GM18951 (cell line): ENCODE results near the gene NANOS1.
"Not testable (repeated sequence)": the region's sequence is repeated elsewhere in the genome, so short reads cannot be mapped to it uniquely, and the experiment has no call there.

ENCODE experiments used
- POLR2A ChIP-seq: IDR thresholded peaks from 4 replicates; pipeline ENCODE4 v1.6.1; 2011; ENCODE audit warnings: mild to moderate bottlenecking; ENCODE audit not compliant: insufficient read length, insufficient read depth; ENCODE audit errors: extremely low read depth
- in situ Hi-C: fragments of 300-500 bp; cut with MboI; formaldehyde crosslinking; loops from one replicate; pipeline ENCODE4 v1.12.0; 2022; ENCODE audit warnings: low sequenced_read_pairs, mixed read lengths, inconsistent platforms; ENCODE audit not compliant: unreplicated experiment

Gene NANOS1

DNA sequence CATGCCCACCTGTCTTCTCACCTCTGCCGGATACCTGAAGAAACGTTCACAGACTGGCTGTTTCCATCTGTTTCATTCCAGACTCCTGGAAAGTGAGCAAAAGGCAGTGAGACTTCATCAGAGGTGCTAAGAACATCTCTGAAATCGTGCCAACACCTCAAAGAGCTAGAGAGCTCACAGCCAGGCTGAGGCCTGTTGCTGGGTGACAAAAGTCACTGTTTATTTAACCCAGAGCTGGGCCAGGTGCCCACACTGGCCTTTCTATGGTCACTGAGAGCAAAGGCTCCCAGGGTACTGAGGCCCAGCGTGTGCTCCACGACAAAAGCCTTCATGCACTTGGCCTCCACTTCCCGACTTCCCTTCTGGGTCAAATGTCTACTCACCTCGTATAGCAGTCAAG, 3.7 kb upstream of the NANOS1 start:
- TF ChIP-seq POLR2A: no peak
- in situ Hi-C loops: no loop called here

DNA sequence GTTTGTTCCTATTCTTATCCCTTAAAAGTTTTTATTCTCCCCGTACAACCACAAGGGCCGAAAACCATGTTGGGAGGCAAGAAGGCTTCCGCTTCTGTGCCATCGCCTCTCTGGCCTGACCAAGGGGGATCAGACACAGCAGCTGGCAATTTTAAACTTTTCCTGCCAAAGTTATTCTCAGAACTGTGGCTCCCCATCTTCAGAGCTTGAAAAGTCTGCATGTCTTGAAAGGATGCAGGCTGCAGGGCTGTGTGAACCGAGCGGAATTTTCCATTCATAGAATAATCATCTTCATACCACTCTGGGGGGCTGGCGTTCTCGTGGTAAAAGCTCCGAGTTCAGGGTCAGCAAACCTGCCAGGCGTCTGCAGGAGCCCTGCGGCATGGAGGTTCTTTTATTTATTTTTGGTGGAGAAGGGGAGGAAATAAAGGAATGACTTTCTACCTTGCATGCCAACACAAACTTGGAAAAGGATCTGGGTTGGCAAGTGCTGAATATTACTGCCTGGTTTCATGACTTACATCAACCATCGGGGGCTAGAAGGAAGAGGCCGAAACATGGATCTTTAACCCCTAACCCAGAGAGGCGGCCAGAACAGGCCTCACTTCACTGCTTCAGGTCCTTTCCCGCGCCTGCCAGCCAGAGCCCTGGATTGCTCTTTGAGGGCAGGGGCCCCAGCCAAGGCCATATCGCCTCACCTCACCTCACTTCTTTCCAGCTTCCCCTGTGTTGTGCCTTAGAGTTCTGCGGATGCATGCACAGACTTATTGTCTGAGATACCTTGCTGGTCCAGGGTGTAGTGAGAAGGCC, 3.0 kb upstream of the NANOS1 start:
- in situ Hi-C loops: no loop called here
- no peak for TF ChIP-seq POLR2A

DNA sequence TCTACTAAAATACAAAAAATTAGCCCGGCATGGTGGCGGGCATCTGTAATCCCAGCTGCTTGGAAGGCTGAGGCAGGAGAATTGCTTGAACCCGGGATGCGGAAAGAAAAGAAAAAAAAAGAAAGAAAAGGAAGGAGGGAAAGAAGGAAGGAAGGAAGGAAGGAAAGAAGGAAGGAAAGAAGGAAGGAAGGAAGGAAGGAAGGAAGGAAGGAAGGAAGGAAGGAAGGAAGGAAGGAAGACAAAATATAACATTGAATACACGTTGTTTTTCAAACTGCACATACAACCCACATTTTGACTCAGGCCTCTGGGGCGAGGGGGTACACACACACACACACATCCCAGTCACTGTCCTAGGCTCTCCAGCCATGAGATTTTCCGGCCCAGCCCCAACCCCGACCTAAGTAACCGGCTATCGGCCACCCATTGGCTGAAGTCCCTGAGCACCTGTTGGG, 1.0 kb upstream of the NANOS1 start:
- in situ Hi-C loops: not testable (repeated sequence)

DNA sequence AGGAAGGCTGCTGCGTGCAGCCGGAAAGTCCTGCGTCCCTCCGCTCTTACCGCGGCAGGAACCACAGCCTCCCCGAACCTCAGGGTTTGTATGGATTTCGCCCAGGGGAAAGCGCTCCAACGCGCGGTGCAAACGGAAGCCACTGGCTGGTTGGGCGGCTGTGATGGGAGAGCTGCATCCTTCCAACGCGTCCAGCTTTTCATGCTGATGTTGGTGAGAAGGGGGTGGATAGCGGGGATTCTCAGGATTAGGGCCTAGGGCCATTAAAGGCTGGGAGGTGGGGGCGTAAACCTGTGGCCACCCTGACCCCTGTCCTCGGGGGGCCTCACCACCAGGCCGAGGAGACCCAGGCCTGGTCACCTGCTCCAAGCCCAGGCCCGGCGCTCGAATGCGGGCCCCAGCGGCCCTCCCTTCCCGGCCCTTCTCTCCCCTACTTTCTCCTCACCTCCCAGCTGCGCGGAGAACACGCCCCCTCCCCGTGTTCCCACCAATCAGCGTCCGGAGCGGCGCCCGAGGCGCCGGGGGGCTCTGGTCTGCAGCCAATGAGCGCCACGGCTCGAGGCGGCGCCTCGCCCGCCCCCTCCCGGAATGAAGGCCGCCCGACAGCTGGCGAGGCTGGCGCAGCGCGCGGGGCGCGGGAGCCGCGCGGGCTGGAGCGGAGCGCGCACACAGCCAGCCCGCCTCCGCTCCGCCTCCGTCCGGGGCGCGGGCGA, 458 bp upstream of the NANOS1 start:
- in situ Hi-C loops: no loop called here
- no peak for TF ChIP-seq POLR2A

DNA sequence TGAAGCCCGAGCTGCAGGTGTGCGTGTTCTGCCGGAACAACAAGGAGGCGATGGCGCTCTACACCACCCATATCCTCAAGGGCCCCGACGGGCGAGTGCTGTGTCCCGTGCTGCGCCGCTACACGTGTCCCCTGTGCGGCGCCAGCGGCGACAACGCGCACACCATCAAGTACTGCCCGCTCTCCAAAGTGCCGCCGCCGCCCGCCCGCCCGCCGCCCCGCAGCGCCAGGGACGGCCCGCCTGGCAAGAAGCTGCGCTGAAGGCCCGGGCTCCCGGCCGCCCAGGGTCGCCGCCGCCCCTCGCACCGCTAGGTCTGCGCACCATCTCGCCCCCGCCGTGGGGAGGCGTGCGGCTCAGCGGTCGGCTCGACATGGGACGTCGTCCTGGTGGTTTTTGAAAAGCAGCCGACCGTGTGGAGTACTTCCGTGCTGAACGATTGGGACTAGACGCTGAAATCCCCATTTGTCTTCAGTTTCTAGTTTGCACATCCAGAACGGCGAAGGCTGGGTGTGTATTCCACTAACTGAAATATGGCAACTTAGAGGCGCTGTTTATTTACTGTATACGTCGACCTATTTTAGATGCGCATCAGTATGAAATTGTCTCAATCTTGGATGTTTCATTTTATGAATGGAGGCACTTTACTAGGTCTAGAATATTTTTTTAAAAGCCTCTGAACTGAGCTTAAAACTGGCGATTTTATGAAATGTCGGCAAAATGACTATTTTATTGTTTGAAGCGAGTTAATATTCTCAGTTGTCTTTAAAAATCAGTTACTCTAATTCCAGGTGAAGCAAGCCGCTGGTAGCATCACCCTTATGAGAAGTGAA, 1.1 kb downstream of the NANOS1 start:
- in situ Hi-C loops: no loop called here
- TF ChIP-seq POLR2A: peak; percentile 44

DNA sequence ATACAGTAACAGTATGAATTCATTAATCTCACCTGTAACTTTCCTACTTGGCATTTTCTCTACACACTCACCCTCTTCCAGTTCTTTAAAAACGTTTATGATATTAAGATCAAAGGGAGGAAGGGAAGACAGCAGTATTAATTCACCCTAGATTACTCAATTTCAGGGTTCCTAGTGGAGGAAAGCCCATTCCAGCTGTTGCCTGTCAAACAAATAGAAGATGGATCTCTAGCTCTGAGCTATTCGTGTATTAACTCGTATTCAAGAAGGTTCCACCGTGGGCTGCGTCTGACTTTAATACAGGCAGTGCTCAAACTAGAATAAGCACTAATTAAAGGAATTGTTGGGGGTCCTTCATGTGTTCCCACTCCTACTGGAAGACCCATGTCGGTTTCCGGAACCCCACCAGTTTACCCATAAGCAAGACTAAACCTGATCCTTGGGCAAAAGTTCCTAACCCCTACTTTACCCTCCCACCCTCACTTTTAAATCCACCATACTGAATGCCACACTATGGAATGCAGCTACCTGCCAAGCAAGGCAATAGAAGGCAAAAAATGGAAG, 2.1 kb downstream of the NANOS1 start:
- no peak for TF ChIP-seq POLR2A
- in situ Hi-C loops: no loop called here

DNA sequence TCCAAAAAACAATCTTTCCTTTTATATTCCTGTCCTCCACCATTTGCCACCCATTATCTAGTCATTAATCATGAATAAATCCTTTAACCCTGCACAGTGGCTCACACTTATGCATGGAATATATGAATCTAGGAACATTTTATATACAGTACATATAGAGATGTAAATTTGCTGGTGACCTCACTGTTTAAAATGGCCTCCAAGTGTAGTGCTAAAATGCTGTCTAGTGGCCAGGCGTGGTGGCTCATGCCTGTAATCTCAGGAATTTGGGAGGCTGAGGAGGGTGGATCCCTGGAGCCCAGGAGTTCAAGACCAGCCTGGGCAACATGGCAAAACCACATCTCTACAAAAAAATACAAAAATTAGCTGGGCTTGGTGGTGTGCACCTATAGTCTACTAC, 9.6 kb downstream of the NANOS1 start:
- TF ChIP-seq POLR2A: no peak
- in situ Hi-C loops: no loop called here

DNA sequence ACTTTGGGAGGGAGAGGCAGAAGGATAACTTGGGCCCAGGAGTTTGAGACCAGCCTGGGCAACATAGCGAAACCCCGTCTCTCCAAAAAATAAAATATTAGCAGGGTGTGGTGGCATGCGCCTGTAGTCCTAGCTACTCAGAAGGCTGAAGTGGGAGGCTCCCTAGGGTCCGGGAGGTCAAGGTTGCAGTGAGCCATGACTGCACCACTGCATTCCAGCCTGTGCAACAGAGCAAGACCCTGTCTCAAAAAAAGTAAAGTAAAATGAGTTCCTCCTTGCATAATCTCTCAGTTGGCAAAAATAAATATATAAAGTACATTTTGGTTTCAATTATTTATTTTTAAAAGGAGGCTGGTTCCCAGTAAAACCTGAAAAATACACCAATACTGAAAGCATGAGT, 11.8 kb downstream of the NANOS1 start:
- in situ Hi-C loops: no loop called here
- no peak for TF ChIP-seq POLR2A

DNA sequence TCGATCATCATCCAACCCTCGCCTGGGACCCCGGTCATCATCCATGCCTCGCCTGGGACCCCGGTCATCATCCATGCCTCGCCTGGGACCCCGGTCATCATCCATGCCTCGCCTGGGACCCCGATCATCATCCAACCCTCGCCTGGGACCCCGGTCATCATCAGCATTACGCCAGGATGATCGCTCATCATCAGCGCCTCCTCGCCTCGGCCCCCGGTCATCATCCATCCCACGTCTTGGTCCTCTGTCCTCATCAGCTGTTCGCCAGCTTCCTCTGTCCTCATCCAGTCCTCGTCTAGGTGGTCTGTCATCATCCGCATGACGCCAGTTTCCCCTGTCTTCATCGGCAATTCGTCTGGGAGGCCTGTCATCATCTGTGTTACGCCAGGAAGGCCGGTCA, 12.7 kb downstream of the NANOS1 start:
- no peak for TF ChIP-seq POLR2A
- in situ Hi-C loops: no loop called here

DNA sequence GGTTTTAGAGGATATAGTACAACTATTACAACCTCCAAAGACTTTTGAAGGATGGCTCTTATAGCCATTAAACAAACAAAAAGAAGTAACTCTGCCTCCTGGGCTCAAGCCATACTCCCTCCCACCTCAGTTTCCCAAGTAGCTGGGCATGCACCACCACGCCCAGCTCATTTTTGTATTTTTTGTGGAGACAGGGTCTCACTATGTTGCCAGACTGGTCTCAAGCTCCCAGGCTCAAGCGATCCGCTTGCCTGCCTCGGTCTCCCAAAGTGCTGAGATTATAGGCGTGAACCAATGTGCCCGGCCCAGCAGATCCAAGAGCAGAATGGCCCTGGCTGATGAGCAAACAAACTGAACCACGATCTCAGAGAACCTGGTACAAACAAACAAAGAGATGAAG, 16.0 kb downstream of the NANOS1 start:
- in situ Hi-C loops: no loop called here
- TF ChIP-seq POLR2A: no peak

DNA sequence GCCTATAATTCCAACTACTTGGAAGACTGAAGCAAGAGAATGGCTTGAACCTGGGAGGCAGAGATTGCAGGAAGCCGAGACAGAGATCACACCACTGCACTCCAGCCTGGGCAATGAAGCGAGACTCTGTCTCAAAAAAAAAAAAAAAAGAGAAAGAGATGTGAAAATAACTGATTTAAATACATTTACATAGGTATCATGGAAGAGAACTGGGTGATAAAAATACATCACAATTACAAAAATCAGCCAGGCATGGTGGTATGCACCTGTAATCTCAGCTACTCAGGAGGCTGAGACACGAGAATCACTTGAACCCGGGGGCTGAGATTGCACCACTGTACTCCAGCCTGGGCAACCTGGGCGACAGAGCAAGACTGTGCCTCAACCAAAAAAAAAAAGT, 19.8 kb downstream of the NANOS1 start:
- TF ChIP-seq POLR2A: no peak
- in situ Hi-C loops: no loop called here

DNA sequence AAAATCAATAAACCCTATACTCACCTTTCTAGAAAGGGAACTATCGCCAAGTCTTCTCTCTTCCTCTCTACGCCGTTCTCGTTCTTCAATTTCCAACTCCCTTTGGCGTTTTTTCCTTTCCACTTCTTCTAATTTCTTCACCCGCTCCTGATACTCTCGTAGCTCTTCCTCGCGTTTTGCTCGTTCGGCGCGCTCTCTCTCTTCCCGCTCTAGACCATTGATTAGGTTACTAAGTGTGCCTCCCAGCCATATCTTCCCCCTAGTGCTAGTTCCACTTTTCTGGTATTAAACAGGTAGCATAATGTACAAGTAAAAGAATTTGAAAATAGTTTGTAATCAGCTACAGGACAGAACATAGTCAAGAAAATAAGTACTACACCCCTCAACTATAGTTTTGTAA, 20.3 kb downstream of the NANOS1 start:
- in situ Hi-C loops: no loop called here
- no peak for TF ChIP-seq POLR2A

DNA sequence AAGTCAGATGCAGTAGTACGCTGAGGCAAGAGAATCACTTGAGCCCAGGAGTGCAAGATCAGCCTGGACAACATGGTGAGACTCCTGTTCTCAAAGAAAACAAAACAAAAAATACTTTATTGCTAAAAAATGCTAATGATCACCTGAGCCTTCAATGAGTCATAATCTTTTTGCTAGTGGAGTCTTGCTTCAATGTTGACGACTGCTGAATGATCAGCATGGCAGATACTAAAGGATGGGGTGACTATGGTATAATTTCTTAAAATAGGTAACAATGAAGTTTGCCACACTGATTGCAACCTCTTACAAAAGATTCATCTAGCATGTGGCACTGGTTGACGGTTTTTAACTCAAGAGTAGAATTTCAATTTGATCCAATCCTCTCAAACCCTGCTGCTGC, 22.3 kb downstream of the NANOS1 start:
- in situ Hi-C loops: no loop called here
- no peak for TF ChIP-seq POLR2A
